Measurements from ENCODE around the gene TAGAP.

Gene TAGAP

DNA sequence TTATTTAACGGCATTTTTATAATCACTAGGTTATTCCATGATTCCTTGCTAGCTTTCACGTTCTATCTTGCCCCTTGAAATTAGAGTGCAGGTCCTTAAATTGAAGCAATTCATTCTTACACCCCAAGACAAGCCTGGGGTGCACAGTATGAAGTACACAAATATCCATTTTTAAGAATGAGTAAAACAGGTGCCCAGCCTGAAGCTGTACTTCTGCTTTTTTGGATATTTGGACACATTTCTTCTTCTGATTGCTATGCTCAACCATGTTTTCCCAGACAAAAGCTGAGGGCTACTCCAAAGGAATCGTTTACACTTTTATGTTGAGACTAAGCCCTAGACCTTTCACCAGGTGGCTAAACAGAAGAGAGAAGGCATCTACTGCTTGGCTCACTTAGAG is 7.9 kb upstream of the TAGAP start:
- no peak overlapping the region for H3K4me3 ChIP-seq (ENCODE audit: control insufficient read depth, low read depth, low read length)
- no peak for DNase-seq (ENCODE audit: low read depth)
- TF ChIP-seq, protein P1, sequence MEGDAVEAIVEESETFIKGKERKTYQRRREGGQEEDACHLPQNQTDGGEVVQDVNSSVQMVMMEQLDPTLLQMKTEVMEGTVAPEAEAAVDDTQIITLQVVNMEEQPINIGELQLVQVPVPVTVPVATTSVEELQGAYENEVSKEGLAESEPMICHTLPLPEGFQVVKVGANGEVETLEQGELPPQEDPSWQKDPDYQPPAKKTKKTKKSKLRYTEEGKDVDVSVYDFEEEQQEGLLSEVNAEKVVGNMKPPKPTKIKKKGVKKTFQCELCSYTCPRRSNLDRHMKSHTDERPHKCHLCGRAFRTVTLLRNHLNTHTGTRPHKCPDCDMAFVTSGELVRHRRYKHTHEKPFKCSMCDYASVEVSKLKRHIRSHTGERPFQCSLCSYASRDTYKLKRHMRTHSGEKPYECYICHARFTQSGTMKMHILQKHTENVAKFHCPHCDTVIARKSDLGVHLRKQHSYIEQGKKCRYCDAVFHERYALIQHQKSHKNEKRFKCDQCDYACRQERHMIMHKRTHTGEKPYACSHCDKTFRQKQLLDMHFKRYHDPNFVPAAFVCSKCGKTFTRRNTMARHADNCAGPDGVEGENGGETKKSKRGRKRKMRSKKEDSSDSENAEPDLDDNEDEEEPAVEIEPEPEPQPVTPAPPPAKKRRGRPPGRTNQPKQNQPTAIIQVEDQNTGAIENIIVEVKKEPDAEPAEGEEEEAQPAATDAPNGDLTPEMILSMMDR (IDR thresholded peaks at IDR 0.05; ENCODE audit: control insufficient read depth, insufficient read depth, low read depth, low read length, missing control alignments) = no peak

DNA sequence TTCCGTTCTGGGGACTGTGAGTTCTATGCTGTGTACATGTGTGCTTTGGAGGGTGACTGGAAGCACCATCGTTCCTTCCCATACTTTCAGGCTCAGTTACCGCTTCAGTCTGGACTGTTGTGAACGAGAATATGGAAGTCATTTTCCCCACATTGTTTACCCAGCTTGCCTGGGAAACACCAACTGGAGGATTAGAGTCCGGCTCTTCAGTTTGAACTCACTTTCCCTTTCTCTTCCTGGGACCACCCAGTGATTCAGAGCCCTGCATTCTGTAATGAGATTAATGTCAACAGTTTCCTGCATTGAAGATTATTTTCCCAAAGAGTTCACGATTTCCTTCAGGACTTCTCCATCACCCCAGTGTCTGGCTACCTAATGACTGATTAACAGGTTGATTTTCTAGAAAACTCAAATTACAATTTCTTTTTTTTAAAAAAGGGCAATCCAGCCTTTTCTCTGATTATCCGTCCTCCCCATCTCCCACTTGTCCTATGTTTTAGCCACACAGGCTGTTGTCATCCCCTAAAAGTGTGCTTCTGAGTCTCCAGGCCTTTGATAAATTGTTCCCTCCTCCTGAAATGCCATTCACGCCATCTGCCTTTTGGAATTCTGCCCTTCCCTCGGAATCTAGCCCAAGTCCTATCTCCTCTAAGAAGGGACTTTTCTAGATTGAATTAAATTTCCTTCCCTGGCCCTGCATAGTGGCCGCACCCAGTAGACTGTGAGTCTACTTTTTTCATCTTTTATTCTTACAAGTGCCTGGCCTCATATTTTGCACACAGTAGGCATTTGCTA is 3.3 kb upstream of the TAGAP start:
- TF ChIP-seq, protein P1 (IDR thresholded peaks at IDR 0.05; ENCODE audit: control insufficient read depth, insufficient read depth, low read depth, low read length, missing control alignments) = no peak
- DNase-seq (ENCODE audit: low read depth) = no peak
- no peak overlapping the region for H3K4me3 ChIP-seq (ENCODE audit: control insufficient read depth, low read depth, low read length)

DNA sequence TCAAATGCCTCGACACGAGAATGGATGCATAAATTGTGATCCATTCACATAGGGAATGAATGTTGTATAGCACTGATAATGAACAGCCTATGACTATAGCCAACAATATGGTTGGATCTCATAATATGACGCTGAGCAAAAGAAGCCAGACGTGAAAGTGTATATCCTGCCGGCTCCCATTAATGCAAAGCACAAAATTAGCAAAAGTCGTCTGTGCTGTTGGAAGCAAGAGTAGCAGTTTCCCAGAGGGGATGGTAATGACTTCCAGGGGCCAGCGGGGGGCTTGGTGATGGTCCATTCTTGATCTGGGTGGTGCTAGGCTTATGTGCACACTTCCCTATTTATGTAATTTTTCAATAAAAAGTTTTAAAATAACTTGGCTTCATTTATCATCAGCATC is 1.0 kb upstream of the TAGAP start:
- DNase-seq (ENCODE audit: low read depth) = no peak
- H3K4me3 ChIP-seq (ENCODE audit: control insufficient read depth, low read depth, low read length) = no peak overlapping the region
- TF ChIP-seq, protein P1 (IDR thresholded peaks at IDR 0.05; ENCODE audit: control insufficient read depth, insufficient read depth, low read depth, low read length, missing control alignments) = no peak

DNA sequence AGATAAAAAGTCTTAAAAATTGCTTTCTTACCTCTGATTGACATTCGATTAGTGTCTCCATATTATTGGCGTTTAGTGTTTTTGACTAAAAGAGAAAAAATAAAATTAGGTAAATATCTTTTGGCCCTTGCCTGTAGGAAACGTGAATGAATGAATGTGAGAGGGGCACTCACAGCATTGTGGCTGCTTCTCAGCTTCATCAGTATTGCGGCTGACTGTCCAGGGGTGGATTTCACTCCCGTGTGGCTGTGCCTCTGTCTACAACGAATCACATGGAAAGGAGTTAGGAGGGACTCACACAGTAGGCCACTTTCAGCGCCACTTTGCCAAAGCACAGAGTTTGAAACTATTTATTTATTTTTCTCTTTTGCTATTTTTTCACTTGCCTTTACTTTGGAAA is 844 bp downstream of the TAGAP start:
- H3K4me3 ChIP-seq (ENCODE audit: control insufficient read depth, low read depth, low read length) = no peak overlapping the region

DNA sequence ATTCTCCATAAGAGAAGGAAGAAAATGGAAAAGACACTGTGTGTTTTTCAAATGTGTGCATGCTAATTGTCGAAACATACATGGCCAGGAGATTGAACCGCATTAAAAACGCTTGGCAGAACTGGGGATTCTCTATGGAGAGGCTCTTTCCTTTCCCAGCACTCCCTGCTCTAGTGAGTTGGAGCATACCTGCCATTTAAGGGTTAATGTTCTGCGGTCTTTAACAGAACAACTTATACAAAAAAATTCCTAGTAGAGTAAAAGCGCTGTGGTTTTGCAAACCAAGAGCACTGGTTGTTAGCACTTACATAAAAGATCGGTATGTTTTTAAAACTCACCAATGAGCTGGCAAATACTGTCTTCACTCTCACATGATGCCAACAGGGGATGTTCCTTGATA is 1.5 kb downstream of the TAGAP start:
- DNase-seq (ENCODE audit: low read depth) = no peak
- no peak overlapping the region for H3K4me3 ChIP-seq (ENCODE audit: control insufficient read depth, low read depth, low read length)
- TF ChIP-seq, protein P1 (IDR thresholded peaks at IDR 0.05; ENCODE audit: control insufficient read depth, insufficient read depth, low read depth, low read length, missing control alignments) = no peak

More for the DNA sequence above, 844 bp downstream of the TAGAP start:
- no peak for DNase-seq (ENCODE audit: low read depth)
- TF ChIP-seq, protein P1 (IDR thresholded peaks at IDR 0.05; ENCODE audit: control insufficient read depth, insufficient read depth, low read depth, low read length, missing control alignments) = no peak

DNA sequence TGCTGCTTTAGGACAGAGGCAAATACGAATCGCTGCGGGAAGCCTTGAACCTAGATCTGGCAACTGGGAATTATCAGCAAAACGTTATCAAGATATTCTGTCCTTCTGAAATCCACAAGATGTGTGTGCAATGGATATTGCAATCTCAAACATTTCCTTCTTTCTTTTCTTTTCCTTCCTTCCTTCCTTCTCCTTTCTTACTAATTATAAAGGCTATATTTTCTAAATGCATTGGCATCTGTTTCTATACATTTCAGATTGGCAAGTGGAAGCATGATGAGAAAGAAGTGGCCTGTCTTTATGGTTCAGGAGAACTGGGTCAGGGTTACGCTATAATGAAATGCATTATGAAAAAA is 2.0 kb downstream of the TAGAP start:
- no peak overlapping the region for H3K4me3 ChIP-seq (ENCODE audit: control insufficient read depth, low read depth, low read length)
- TF ChIP-seq, protein P1 (IDR thresholded peaks at IDR 0.05; ENCODE audit: control insufficient read depth, insufficient read depth, low read depth, low read length, missing control alignments) = no peak
- DNase-seq (ENCODE audit: low read depth) = no peak
